ENCODE data around the gene COA1. TPM values are rescaled to one million over a fixed set of nuclear protein-coding genes. Genes with fewer than 3 reads are reported as not detected.

The COA1 gene
- total RNA-seq, 1 experiment from 2014 or later: 65.5 TPM

DNA sequence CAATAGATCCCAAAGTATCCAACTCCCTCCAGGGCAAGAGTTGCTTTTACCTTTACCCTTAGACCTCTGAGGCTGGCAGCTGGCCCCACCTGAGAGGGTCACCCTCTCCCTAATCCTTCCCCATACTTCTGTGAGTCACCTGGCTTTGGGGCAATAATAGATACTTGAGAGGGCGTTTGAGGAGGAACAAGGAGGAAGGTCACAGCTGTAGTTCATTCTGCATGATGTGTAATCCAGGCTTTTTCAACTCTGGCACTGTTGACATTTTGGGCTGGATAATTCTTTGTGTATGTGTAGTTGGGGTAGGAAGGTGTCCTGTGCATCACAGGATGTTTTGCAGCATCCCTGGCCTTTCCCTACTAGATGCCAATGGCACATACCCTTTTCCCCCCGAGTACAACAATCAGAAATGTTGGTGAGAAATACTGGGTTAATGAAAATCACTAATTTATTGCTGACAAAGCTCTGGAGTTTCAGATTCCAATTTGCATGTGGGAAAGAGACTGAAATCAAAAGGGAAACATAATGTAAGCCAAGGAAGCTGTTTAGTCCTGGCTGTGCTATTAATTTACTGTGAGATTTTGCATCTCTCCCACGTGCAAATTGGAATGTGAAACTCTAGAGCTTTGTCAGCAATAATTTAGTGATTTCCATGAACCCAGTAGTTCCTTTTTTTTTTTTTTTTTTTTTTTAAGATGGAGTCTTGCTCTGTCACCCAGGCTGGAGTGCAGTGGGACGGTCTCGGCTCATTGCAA is 32.8 kb upstream of the COA1 start:
- TF ChIP-seq, protein P1, sequence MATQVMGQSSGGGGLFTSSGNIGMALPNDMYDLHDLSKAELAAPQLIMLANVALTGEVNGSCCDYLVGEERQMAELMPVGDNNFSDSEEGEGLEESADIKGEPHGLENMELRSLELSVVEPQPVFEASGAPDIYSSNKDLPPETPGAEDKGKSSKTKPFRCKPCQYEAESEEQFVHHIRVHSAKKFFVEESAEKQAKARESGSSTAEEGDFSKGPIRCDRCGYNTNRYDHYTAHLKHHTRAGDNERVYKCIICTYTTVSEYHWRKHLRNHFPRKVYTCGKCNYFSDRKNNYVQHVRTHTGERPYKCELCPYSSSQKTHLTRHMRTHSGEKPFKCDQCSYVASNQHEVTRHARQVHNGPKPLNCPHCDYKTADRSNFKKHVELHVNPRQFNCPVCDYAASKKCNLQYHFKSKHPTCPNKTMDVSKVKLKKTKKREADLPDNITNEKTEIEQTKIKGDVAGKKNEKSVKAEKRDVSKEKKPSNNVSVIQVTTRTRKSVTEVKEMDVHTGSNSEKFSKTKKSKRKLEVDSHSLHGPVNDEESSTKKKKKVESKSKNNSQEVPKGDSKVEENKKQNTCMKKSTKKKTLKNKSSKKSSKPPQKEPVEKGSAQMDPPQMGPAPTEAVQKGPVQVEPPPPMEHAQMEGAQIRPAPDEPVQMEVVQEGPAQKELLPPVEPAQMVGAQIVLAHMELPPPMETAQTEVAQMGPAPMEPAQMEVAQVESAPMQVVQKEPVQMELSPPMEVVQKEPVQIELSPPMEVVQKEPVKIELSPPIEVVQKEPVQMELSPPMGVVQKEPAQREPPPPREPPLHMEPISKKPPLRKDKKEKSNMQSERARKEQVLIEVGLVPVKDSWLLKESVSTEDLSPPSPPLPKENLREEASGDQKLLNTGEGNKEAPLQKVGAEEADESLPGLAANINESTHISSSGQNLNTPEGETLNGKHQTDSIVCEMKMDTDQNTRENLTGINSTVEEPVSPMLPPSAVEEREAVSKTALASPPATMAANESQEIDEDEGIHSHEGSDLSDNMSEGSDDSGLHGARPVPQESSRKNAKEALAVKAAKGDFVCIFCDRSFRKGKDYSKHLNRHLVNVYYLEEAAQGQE (IDR thresholded peaks at IDR 0.05; ENCODE audit: insufficient read depth in 1 of 2, low read depth in 2 of 2, low read length in 1 of 2): no peak
- TF ChIP-seq, protein P2, sequence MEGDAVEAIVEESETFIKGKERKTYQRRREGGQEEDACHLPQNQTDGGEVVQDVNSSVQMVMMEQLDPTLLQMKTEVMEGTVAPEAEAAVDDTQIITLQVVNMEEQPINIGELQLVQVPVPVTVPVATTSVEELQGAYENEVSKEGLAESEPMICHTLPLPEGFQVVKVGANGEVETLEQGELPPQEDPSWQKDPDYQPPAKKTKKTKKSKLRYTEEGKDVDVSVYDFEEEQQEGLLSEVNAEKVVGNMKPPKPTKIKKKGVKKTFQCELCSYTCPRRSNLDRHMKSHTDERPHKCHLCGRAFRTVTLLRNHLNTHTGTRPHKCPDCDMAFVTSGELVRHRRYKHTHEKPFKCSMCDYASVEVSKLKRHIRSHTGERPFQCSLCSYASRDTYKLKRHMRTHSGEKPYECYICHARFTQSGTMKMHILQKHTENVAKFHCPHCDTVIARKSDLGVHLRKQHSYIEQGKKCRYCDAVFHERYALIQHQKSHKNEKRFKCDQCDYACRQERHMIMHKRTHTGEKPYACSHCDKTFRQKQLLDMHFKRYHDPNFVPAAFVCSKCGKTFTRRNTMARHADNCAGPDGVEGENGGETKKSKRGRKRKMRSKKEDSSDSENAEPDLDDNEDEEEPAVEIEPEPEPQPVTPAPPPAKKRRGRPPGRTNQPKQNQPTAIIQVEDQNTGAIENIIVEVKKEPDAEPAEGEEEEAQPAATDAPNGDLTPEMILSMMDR (IDR thresholded peaks at IDR 0.05): no peak
- TF ChIP-seq TCF7L2 (IDR thresholded peaks at IDR 0.05; ENCODE audit: low read depth, low read length) (no peak), POLR2AphosphoS5 (IDR thresholded peaks at IDR 0.05; ENCODE audit: low read depth, low read length) (no peak), SIN3A (IDR thresholded peaks at IDR 0.05; ENCODE audit: borderline replicate concordance, insufficient read depth, low read depth, low read length) (no peak)
- no peak for DNase-seq (ENCODE audit: low read depth, low spot score)
- CTCF ChIA-PET: interaction anchor here (0.5 to 0.7 kb wide), 2 partner anchors 19 to 76 kb away, joined by 5 to 10 read pairs; no protein-coding TSS in a partner anchor
- intact Hi-C loops (cut with micrococcal nuclease; ENCODE audit: unreplicated experiment): no loop called here
- POLR2A ChIA-PET: no interaction called here
- Histone ChIP-seq H3K4me3 (ENCODE audit: low read depth in 2 of 2, low read length in 2 of 2) (no peak overlapping the region), H3K9me3 (ENCODE audit: control insufficient read depth, insufficient read depth, low read depth, low read length) (no peaks in the 10 kb centered on the region), H3K27ac (ENCODE audit: low read length) (no peak overlapping the region), H3K36me3 (ENCODE audit: control insufficient read depth, insufficient read depth, low read length) (no peaks in the 10 kb centered on the region), H3K27me3 (ENCODE audit: control insufficient read depth, insufficient read depth, low read length) (no peaks in the 10 kb centered on the region), H3K4me1 (ENCODE audit: control insufficient read depth, insufficient read depth, low read length) (peaks cover 56% of the 10 kb centered on the region)
- BruUV-seq (replicated peaks): no TSS peak
- in situ Hi-C loops (cut with HindIII; ENCODE audit: low pct_unique_long_range_greater_than_20kb, low sequenced_read_pairs): no loop called here
- ATAC-seq: no peak

DNA sequence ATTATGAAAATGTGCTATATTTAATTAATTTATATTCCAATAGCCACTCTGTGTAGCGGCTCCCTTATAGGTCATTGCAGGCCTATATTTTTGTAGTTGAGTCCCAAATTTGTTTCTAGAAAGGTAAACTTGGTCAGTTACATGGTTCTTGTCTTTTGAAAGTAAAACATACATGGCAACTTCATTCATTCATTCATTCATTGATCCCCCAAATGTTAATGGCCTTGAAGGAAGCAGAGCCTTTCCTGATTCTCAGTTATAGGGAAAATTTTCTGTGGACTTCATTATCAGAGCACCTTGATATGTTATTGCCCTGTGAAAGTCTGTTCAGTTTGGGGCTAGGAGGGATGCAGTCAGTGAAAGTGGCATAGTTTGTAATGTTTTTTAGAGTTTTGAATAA is 32.1 kb upstream of the COA1 start:
- Histone ChIP-seq H3K4me1 (ENCODE audit: control insufficient read depth, insufficient read depth, low read length) (peaks cover 49% of the 10 kb centered on the region), H3K27ac (ENCODE audit: low read length) (0 out of 2 replicates have a peak overlapping the region, but pooled peaks have one; percentile 6), H3K4me3 (ENCODE audit: low read depth in 2 of 2, low read length in 2 of 2) (no peak overlapping the region), H3K9me3 (ENCODE audit: control insufficient read depth, insufficient read depth, low read depth, low read length) (no peaks in the 10 kb centered on the region), H3K27me3 (ENCODE audit: control insufficient read depth, insufficient read depth, low read length) (no peaks in the 10 kb centered on the region), H3K36me3 (ENCODE audit: control insufficient read depth, insufficient read depth, low read length) (no peaks in the 10 kb centered on the region)
- DNase-seq (ENCODE audit: low read depth, low spot score) (no peak), ATAC-seq (no peak)
- intact Hi-C loops (cut with micrococcal nuclease; ENCODE audit: unreplicated experiment) (no loop called here), in situ Hi-C loops (cut with HindIII; ENCODE audit: low pct_unique_long_range_greater_than_20kb, low sequenced_read_pairs) (no loop called here)
- BruUV-seq (replicated peaks): no TSS peak
- CTCF ChIA-PET: interaction anchor here (0.5 to 0.6 kb wide), 3 partner anchors 8 to 77 kb away, joined by 3 to 14 read pairs (median 5); no protein-coding TSS in a partner anchor
- POLR2A ChIA-PET: no interaction called here
- TF ChIP-seq, protein P1 (IDR thresholded peaks at IDR 0.05; ENCODE audit: insufficient read depth in 1 of 2, low read depth in 2 of 2, low read length in 1 of 2): no peak
- no peak for TF ChIP-seq SIN3A (IDR thresholded peaks at IDR 0.05; ENCODE audit: borderline replicate concordance, insufficient read depth, low read depth, low read length)
- no peak for TF ChIP-seq TCF7L2 (IDR thresholded peaks at IDR 0.05; ENCODE audit: low read depth, low read length)
- TF ChIP-seq, protein P2 (IDR thresholded peaks at IDR 0.05): no peak
- no peak for TF ChIP-seq POLR2AphosphoS5 (IDR thresholded peaks at IDR 0.05; ENCODE audit: low read depth, low read length)
